HepG2 (cell line): ENCODE results near the gene CXCL3. TPM values are rescaled to one million over a fixed set of nuclear protein-coding genes. Genes with fewer than 3 reads are reported as not detected.

Experiments
- ATAC-seq: fragments of 200-7000 bp; cut with Tn5 transposase; 3 replicates; pipeline ENCODE4 v1.9.1; 2020; ENCODE audit warnings: mild to moderate bottlenecking, moderate library complexity
- BruUV-seq: library from RNA; stranded (reverse); fragments of 400-500 nt; replicated peaks from 2 replicates; lab custom pipeline; 2021; lab: Mats Ljungman, UMichigan
- CTCF ChIA-PET: fragments of 300-600 bp; formaldehyde crosslinking; extraction: SDS; loops from one replicate; lab custom pipeline; 2021; ENCODE audit warnings: low total read pairs, inconsistent platforms, low intra/inter-chr PET ratio; lab: Yijun Ruan, JAX
- POLR2A ChIA-PET: fragments of 350-600 bp; sonication (Branson Sonifier 250); formaldehyde crosslinking; loops from one replicate; lab custom pipeline; 2020; ENCODE audit warnings: antibody characterized with exemption, inconsistent platforms; lab: Yijun Ruan, JAX
- DNase-seq: peaks from one replicate; pipeline ENCODE4 v3.0.0-alpha.2; 2015; ENCODE audit warnings: low spot score
- FAIRE-seq: peaks from 3 replicates; lab custom pipeline; 2011; peaks lifted over from hg19 to GRCh38; lab: Jason Lieb, UNC
- H2AFZ ChIP-seq: one replicate; pipeline ENCODE4 v1.6.1; 2011; ENCODE audit warnings: low read length, inconsistent platforms
- H3K27ac ChIP-seq: fragments of 300-600 bp; 3 replicates; pipeline ENCODE4 v1.8.0; 2011; ENCODE audit warnings: mixed run types, mild to moderate bottlenecking, mixed read lengths, low read length, inconsistent platforms; ENCODE audit not compliant: insufficient read depth; ENCODE audit errors: extremely low read length
- H3K27me3 ChIP-seq, 2 experiments: fragments of 200-600 bp in 1 of 2; 2 replicates in 1 of 2; 3 replicates in 1 of 2; pipeline versions ENCODE4 v1.6.0 to v1.8.0; 2011; ENCODE audit warnings: low read length in 2 of 2, mild to moderate bottlenecking in 2 of 2, moderate library complexity in 2 of 2, inconsistent platforms in 1 of 2; ENCODE audit not compliant: insufficient read depth in 2 of 2, control insufficient read depth in 1 of 2
- H3K36me3 ChIP-seq, 2 experiments: fragments of 200-600 bp in 1 of 2; replicated peaks in 1 of 2; 2 replicates in 1 of 2; 3 replicates in 1 of 2; pipeline versions ENCODE4 v1.5.1 to v1.8.0; 2011; ENCODE audit warnings: low read length in 2 of 2, inconsistent platforms in 1 of 2; ENCODE audit not compliant: insufficient read depth in 2 of 2, control insufficient read depth in 1 of 2
- H3K4me1 ChIP-seq: 2 replicates; pipeline ENCODE4 v1.5.1; 2012; ENCODE audit warnings: low read length, inconsistent platforms; ENCODE audit not compliant: insufficient read depth
- H3K4me2 ChIP-seq: 2 replicates; pipeline ENCODE4 v1.6.0; 2011; ENCODE audit warnings: low read depth, low read length, inconsistent platforms
- H3K4me3 ChIP-seq, 3 experiments: fragments of 200-600 bp in 1 of 3; sonication (generic), shearing (Covaris generic) in 1 of 3; replicated peaks in 1 of 3; 2 replicates each; pipeline ENCODE4 v1.5.1; 2011 to 2016; ENCODE audit warnings: low read length in 3 of 3, inconsistent platforms in 2 of 3, low read depth in 2 of 3, mild to moderate bottlenecking in 2 of 3, control low read depth in 1 of 3, mixed read lengths in 1 of 3; ENCODE audit not compliant: insufficient read depth in 1 of 3
- H3K79me2 ChIP-seq: one replicate; pipeline ENCODE4 v1.6.1; 2011; ENCODE audit warnings: low read length, inconsistent platforms; ENCODE audit not compliant: insufficient read depth
- H3K9ac ChIP-seq: 2 replicates; pipeline ENCODE4 v1.6.0; 2011; ENCODE audit warnings: mild to moderate bottlenecking, low read depth, low read length, inconsistent platforms; ENCODE audit not compliant: insufficient read depth
- H3K9me3 ChIP-seq: 2 replicates; pipeline ENCODE4 v1.5.1; 2012; ENCODE audit warnings: mild to moderate bottlenecking, low read length
- H4K20me1 ChIP-seq: 2 replicates; pipeline ENCODE4 v1.6.0; 2011; ENCODE audit warnings: inconsistent platforms, mild to moderate bottlenecking, low read length, moderate library complexity; ENCODE audit not compliant: insufficient read depth
- BHLHE40 ChIP-seq: IDR thresholded peaks from 2 replicates; pipeline ENCODE4 v1.6.1; 2011; ENCODE audit warnings: low read length, improper control_type of control experiment
- HMGA1 ChIP-seq: sonication (generic); formaldehyde crosslinking; conservative IDR thresholded peaks from 2 replicates; pipeline ENCODE4 v1.4.0; 2020; ENCODE audit warnings: missing genetic modification reagents
- ISL2 ChIP-seq: sonication (generic); formaldehyde crosslinking; IDR thresholded peaks from 2 replicates; pipeline ENCODE4 v1.5.0; 2020; ENCODE audit warnings: missing genetic modification reagents
- ISX ChIP-seq: sonication (generic); formaldehyde crosslinking; conservative IDR thresholded peaks from 2 replicates; pipeline ENCODE4 v1.5.0; 2020; ENCODE audit warnings: missing genetic modification reagents
- KDM6A ChIP-seq: IDR thresholded peaks from 2 replicates; pipeline ENCODE4 v1.6.1; 2016; ENCODE audit warnings: low read depth
- NFE2L2 ChIP-seq: fragments of 150-350 bp; IDR thresholded peaks from 2 replicates; pipeline ENCODE4 v1.6.1; 2014; ENCODE audit warnings: low read length
- SNAPC2 ChIP-seq: sonication (generic); formaldehyde crosslinking; IDR thresholded peaks from 2 replicates; pipeline ENCODE4 v1.8.1; 2022; ENCODE audit warnings: mild to moderate bottlenecking, missing genetic modification reagents
- THAP11 ChIP-seq: IDR thresholded peaks from 2 replicates; pipeline ENCODE4 v1.6.1; 2016; ENCODE audit warnings: missing biosample characterization, missing genetic modification reagents
- ZMYM3 ChIP-seq: sonication (generic); formaldehyde crosslinking; IDR thresholded peaks from 2 replicates; pipeline ENCODE4 v1.5.1; 2020; ENCODE audit warnings: mild to moderate bottlenecking, missing genetic modification reagents
- ZNF282 ChIP-seq: fragments of 450-650 bp; IDR thresholded peaks from 2 replicates; pipeline ENCODE4 v1.6.1; 2018; ENCODE audit not compliant: partially characterized antibody
- WGBS: methylation state at CpG from one replicate; pipeline ENCODE4 v1.1.6; 2017; ENCODE audit warnings: low lambda C conversion rate; 5-methylcytosine and 5-hydroxymethylcytosine counted together
- in situ Hi-C: cut with HindIII; loops from 2 replicates; pipeline ENCODE4 v1.10.0; 2017; ENCODE audit warnings: low pct_unique_long_range_greater_than_20kb; ENCODE audit not compliant: extremely low pct_ligation_motif_present
- intact Hi-C: fragments of 100-400 bp; cut with micrococcal nuclease; formaldehyde crosslinking; loops from one replicate; pipeline ENCODE4 v1.10.0; 2022; ENCODE audit not compliant: unreplicated experiment
- polyA plus RNA-seq, 8 experiments: library from polyadenylated mRNA; depleted of rRNA in 3 of 8; stranded (reverse) in 7 of 8; unstranded in 1 of 8; fragments of >200 nt; fragmentation: Illumina TruSeq in 4 of 8; extraction: Trizol in 4 of 8; gene quantifications; 2 replicates each; pipeline versions ENCODE4 v1.2.1 to v1.2.3, GENCODE V29; 2011 to 2016; ENCODE audit warnings: low read depth in 4 of 8, missing spikeins in 1 of 8, mixed read lengths in 1 of 8; ENCODE audit not compliant: insufficient read depth in 1 of 8
- total RNA-seq, 5 experiments: library from RNA; depleted of rRNA; stranded (reverse); fragments of >200 nt; fragmentation: Illumina TruSeq; extraction: Trizol; gene quantifications; 2 replicates each; pipeline ENCODE4 v1.2.3, GENCODE V29; 2016; ENCODE audit warnings: low read depth in 1 of 5
- TF ChIP-seq, protein P1 (sequence below): sonication (generic); formaldehyde crosslinking; IDR thresholded peaks from 2 replicates; pipeline ENCODE4 v1.8.1; 2023; ENCODE audit warnings: mild to moderate bottlenecking, inconsistent platforms, moderate library complexity, missing genetic modification reagents, borderline replicate concordance
- TF ChIP-seq, protein P2 (sequence below): sonication (generic); formaldehyde crosslinking; IDR thresholded peaks from 2 replicates; pipeline ENCODE4 v1.5.1; 2020; ENCODE audit warnings: mild to moderate bottlenecking, missing genetic modification reagents, moderate library complexity
- TF ChIP-seq, protein P3 (sequence below): sonication (generic); formaldehyde crosslinking; IDR thresholded peaks from 2 replicates; pipeline ENCODE4 v1.8.0; 2022; ENCODE audit warnings: mild to moderate bottlenecking, missing genetic modification reagents, borderline replicate concordance
- TF ChIP-seq, protein P4 (sequence below): IDR thresholded peaks from 2 replicates; pipeline ENCODE4 v1.6.1; 2016; ENCODE audit warnings: low read depth, missing genetic modification reagents, missing compliant biosample characterization

The CXCL3 gene
- total and polyA plus RNA-seq, 2 of the 13 experiments (the other 11 are each of a cell fraction or from before 2014, with no cell fraction given), result 0.13 TPM; not detected in 1

DNA sequence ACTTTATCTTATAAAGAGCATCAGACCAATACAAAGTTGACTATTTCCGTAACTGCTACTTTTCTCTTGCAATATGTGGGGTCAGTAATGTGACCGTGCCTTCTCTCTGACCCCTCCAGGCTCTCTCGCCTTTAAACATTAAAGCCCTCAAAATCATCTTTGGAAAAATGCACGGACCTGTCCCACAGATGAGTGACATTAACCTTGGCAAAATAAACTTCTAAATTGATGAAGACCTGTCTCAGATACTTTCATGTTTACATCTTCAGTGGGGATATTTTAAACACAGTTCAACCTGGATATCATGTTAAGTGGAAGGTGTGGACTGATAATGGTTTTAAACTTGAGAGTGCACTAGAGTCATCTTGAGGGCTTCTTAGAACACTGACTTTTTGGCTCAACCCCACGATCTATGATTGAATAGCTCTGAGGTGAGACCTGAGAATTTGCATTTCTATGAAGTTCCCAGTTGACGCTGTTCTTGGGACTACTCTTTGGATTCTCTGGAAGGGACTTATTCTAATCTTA, 26.7 kb upstream of the CXCL3 start:
- H3K27ac ChIP-seq, result no peak overlapping the region
- no peak for FAIRE-seq
- no peaks in the 10 kb centered on the region for H3K36me3 ChIP-seq
- no peak overlapping the region for H2AFZ ChIP-seq
- ChIA-PET POLR2A (no interaction called here), CTCF (no interaction called here)
- intact Hi-C loops (no loop called here), in situ Hi-C loops (no loop called here)
- no peak overlapping the region for H3K4me3 ChIP-seq
- H3K9ac ChIP-seq, result no peak overlapping the region
- no peaks in the 10 kb centered on the region for H3K79me2 ChIP-seq
- H4K20me1 ChIP-seq, result no peaks in the 10 kb centered on the region
- WGBS, result 11% methylated on average over 6 of the region's 6 CpGs
- H3K9me3 ChIP-seq, result no peaks in the 10 kb centered on the region
- no peaks in the 10 kb centered on the region for H3K27me3 ChIP-seq
- ATAC-seq, result no peak
- no peaks in the 10 kb centered on the region for H3K4me1 ChIP-seq
- no peak overlapping the region for H3K4me2 ChIP-seq
- BruUV-seq, result no TSS peak
- DNase-seq, result no peak
- TF ChIP-seq, protein P1, sequence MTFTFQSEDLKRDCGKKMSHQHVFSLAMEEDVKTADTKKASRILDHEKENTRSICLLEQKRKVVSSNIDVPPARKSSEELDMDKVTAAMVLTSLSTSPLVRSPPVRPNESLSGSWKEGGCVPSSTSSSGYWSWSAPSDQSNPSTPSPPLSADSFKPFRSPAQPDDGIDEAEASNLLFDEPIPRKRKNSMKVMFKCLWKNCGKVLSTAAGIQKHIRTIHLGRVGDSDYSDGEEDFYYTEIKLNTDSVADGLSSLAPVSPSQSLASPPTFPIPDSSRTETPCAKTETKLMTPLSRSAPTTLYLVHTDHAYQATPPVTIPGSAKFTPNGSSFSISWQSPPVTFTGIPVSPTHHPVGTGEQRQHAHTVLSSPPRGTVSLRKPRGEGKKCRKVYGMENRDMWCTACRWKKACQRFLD, result no peak
- TF ChIP-seq, protein P2, sequence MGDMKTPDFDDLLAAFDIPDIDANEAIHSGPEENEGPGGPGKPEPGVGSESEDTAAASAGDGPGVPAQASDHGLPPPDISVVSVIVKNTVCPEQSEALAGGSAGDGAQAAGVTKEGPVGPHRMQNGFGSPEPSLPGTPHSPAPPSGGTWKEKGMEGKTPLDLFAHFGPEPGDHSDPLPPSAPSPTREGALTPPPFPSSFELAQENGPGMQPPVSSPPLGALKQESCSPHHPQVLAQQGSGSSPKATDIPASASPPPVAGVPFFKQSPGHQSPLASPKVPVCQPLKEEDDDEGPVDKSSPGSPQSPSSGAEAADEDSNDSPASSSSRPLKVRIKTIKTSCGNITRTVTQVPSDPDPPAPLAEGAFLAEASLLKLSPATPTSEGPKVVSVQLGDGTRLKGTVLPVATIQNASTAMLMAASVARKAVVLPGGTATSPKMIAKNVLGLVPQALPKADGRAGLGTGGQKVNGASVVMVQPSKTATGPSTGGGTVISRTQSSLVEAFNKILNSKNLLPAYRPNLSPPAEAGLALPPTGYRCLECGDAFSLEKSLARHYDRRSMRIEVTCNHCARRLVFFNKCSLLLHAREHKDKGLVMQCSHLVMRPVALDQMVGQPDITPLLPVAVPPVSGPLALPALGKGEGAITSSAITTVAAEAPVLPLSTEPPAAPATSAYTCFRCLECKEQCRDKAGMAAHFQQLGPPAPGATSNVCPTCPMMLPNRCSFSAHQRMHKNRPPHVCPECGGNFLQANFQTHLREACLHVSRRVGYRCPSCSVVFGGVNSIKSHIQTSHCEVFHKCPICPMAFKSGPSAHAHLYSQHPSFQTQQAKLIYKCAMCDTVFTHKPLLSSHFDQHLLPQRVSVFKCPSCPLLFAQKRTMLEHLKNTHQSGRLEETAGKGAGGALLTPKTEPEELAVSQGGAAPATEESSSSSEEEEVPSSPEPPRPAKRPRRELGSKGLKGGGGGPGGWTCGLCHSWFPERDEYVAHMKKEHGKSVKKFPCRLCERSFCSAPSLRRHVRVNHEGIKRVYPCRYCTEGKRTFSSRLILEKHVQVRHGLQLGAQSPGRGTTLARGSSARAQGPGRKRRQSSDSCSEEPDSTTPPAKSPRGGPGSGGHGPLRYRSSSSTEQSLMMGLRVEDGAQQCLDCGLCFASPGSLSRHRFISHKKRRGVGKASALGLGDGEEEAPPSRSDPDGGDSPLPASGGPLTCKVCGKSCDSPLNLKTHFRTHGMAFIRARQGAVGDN (CRISPR knock-in tag), result no peak
- TF ChIP-seq ISX (CRISPR knock-in tag) (no peak), ZNF282 (no peak), ZMYM3 (CRISPR knock-in tag) (no peak), SNAPC2 (CRISPR knock-in tag) (no peak), NFE2L2 (no peak), ISL2 (no peak), HMGA1 (CRISPR knock-in tag) (no peak), THAP11 (CRISPR knock-in tag) (no peak), KDM6A (CRISPR knock-in tag) (no peak), BHLHE40 (no peak)
- TF ChIP-seq, protein P3, sequence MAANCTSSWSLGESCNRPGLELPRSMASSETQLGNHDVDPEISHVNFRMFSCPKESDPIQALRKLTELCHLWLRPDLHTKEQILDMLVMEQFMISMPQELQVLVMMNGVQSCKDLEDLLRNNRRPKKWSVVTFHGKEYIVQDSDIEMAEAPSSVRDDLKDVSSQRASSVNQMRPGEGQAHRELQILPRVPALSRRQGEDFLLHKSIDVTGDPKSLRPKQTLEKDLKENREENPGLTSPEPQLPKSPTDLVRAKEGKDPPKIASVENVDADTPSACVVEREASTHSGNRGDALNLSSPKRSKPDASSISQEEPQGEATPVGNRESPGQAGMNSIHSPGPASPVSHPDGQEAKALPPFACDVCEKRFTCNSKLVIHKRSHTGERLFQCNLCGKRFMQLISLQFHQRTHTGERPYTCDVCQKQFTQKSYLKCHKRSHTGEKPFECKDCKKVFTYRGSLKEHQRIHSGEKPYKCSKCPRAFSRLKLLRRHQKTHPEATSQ (CRISPR knock-in tag), result no peak
- TF ChIP-seq, protein P4, sequence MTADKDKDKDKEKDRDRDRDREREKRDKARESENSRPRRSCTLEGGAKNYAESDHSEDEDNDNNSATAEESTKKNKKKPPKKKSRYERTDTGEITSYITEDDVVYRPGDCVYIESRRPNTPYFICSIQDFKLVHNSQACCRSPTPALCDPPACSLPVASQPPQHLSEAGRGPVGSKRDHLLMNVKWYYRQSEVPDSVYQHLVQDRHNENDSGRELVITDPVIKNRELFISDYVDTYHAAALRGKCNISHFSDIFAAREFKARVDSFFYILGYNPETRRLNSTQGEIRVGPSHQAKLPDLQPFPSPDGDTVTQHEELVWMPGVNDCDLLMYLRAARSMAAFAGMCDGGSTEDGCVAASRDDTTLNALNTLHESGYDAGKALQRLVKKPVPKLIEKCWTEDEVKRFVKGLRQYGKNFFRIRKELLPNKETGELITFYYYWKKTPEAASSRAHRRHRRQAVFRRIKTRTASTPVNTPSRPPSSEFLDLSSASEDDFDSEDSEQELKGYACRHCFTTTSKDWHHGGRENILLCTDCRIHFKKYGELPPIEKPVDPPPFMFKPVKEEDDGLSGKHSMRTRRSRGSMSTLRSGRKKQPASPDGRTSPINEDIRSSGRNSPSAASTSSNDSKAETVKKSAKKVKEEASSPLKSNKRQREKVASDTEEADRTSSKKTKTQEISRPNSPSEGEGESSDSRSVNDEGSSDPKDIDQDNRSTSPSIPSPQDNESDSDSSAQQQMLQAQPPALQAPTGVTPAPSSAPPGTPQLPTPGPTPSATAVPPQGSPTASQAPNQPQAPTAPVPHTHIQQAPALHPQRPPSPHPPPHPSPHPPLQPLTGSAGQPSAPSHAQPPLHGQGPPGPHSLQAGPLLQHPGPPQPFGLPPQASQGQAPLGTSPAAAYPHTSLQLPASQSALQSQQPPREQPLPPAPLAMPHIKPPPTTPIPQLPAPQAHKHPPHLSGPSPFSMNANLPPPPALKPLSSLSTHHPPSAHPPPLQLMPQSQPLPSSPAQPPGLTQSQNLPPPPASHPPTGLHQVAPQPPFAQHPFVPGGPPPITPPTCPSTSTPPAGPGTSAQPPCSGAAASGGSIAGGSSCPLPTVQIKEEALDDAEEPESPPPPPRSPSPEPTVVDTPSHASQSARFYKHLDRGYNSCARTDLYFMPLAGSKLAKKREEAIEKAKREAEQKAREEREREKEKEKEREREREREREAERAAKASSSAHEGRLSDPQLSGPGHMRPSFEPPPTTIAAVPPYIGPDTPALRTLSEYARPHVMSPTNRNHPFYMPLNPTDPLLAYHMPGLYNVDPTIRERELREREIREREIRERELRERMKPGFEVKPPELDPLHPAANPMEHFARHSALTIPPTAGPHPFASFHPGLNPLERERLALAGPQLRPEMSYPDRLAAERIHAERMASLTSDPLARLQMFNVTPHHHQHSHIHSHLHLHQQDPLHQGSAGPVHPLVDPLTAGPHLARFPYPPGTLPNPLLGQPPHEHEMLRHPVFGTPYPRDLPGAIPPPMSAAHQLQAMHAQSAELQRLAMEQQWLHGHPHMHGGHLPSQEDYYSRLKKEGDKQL (CRISPR knock-in tag), result no peak
